ENCODE measurements around the gene KLHL2. TPM values are rescaled to one million over a fixed set of nuclear protein-coding genes. Genes with fewer than 3 reads are reported as not detected.

KLHL2 gene
- total RNA-seq, 1 donor from 2014 or later, result 24.3 TPM

- no peak for DNase-seq
Measured at GRCh38 chr4:165370530-165370929, 163.2 kb downstream of the KLHL2 start.

Small RNAs within 50 kb of the gene (small RNA-seq; reads per million reads assigned to genes)
- not detected for gene RNU4-87P (ENCODE audit: low replicate concordance)

Other genes starting within 250 kb of the KLHL2 start
- gene TRIM61, start 229.9 kb upstream of the KLHL2 start, total RNA-seq, result 4.2 TPM
- not detected for gene TRIM60, start 175.6 kb upstream of the KLHL2 start, total RNA-seq
- gene TRIM75, start 153.7 kb upstream of the KLHL2 start, total RNA-seq, result not detected
- gene TMEM192, start 94.7 kb upstream of the KLHL2 start, total RNA-seq, result 9.8 TPM
- gene MSMO1, start 120.1 kb downstream of the KLHL2 start, total RNA-seq, result 57.3 TPM
- gene CPE, start 171.4 kb downstream of the KLHL2 start, total RNA-seq, result 147 TPM